Smooth muscle cell (in vitro differentiated cells): Measurements from ENCODE around the gene CELF4. TPM values are rescaled to one million over a fixed set of nuclear protein-coding genes. Genes with fewer than 3 reads are reported as not detected.

Experiments
- DNase-seq: peaks from one replicate; lab custom pipeline; 2025; ENCODE audit not compliant: unreplicated experiment; lab: John Stamatoyannopoulos, UW
- H2AFZ ChIP-seq: fragments of 200-600 bp; sonication (generic); 2 replicates; pipeline ENCODE4 v1.6.0; 2016; ENCODE audit warnings: antibody characterized with exemption, low read depth, mild to moderate bottlenecking
- H3F3A ChIP-seq: fragments of 200-600 bp; sonication (generic); 2 replicates; pipeline ENCODE4 v1.6.0; 2017; ENCODE audit warnings: antibody characterized with exemption, low read depth
- H3K27ac ChIP-seq: fragments of 200-600 bp; sonication (generic); 2 replicates; pipeline ENCODE4 v1.5.1; 2016; ENCODE audit warnings: low read depth, mild to moderate bottlenecking
- H3K27me3 ChIP-seq: fragments of 200-600 bp; sonication (generic); 2 replicates; pipeline ENCODE4 v1.6.1; 2016; ENCODE audit warnings: low read depth, mild to moderate bottlenecking
- H3K36me3 ChIP-seq: fragments of 200-600 bp; sonication (generic); 2 replicates; pipeline ENCODE4 v1.5.1; 2016; ENCODE audit warnings: low read depth
- H3K4me1 ChIP-seq: fragments of 200-600 bp; sonication (generic); 2 replicates; pipeline ENCODE4 v1.5.1; 2016; ENCODE audit warnings: low read depth
- H3K4me2 ChIP-seq: fragments of 200-600 bp; sonication (generic); 2 replicates; pipeline ENCODE4 v1.6.0; 2016; ENCODE audit warnings: mild to moderate bottlenecking
- H3K4me3 ChIP-seq: fragments of 200-600 bp; sonication (generic); 2 replicates; pipeline ENCODE4 v1.5.1; 2016; ENCODE audit warnings: mild to moderate bottlenecking
- H3K79me2 ChIP-seq: fragments of 200-600 bp; sonication (generic); 2 replicates; pipeline ENCODE4 v1.6.0; 2016; ENCODE audit warnings: low read depth, mild to moderate bottlenecking
- H3K9ac ChIP-seq: fragments of 200-600 bp; sonication (generic); 2 replicates; pipeline ENCODE4 v1.6.0; 2016; ENCODE audit warnings: low read depth
- H3K9me3 ChIP-seq: fragments of 200-600 bp; sonication (generic); replicated peaks from 2 replicates; pipeline ENCODE4 v1.5.1; 2016; ENCODE audit warnings: low read depth
- H4K20me1 ChIP-seq: fragments of 200-600 bp; sonication (generic); 2 replicates; pipeline ENCODE4 v1.6.0; 2016; ENCODE audit warnings: low read depth
- CTCF ChIP-seq: fragments of 200-600 bp; sonication (generic); IDR thresholded peaks from 2 replicates; pipeline ENCODE4 v1.5.1; 2017; ENCODE audit warnings: borderline replicate concordance, mild to moderate bottlenecking, antibody characterized with exemption; ENCODE audit not compliant: insufficient read depth, poor library complexity, severe bottlenecking
- WGBS: methylation state at CpG from one replicate; pipeline ENCODE4 v1.1.7; 2016; ENCODE audit warnings: low lambda C conversion rate; 5-methylcytosine and 5-hydroxymethylcytosine counted together
- polyA plus RNA-seq: library from polyadenylated mRNA; unstranded; fragments of >200 nt; fragmentation: Nextera tagmentation; extraction: Ambion mirVana; gene quantifications from 2 replicates; pipeline ENCODE4 v1.2.1, GENCODE V29; 2016
- total RNA-seq: library from RNA; depleted of rRNA; stranded (reverse); fragments of >200 nt; gene quantifications from 2 replicates; pipeline ENCODE4 v1.2.3, GENCODE V29; 2014

CELF4 gene
- total and polyA plus RNA-seq, 2 experiments from 2014 or later = 0.40 TPM; not detected in 1

GRCh38 chr18:37335409-37335736 is 230.2 kb downstream of the CELF4 start:
- no peak overlapping the region for H2AFZ ChIP-seq
- 78% methylated on average over 2 of the region's 3 CpGs for WGBS
- H3K4me2 ChIP-seq = peak overlapping the region; percentile 77
- DNase-seq = no peak
- no peak overlapping the region for H3K27ac ChIP-seq
- H3F3A ChIP-seq = no peaks in the 10 kb centered on the region
- no peaks in the 10 kb centered on the region for H3K9me3 ChIP-seq
- peaks cover 10% of the 10 kb centered on the region for H3K4me1 ChIP-seq
- TF ChIP-seq CTCF = peak; percentile 35
- H3K36me3 ChIP-seq = no peaks in the 10 kb centered on the region
- no peaks in the 10 kb centered on the region for H3K27me3 ChIP-seq
- H3K4me3 ChIP-seq = no peak overlapping the region
- H3K79me2 ChIP-seq = no peaks in the 10 kb centered on the region
- no peak overlapping the region for H3K9ac ChIP-seq
- no peaks in the 10 kb centered on the region for H4K20me1 ChIP-seq

- Histone ChIP-seq H3K4me3 (no peak overlapping the region), H3F3A (no peaks in the 10 kb centered on the region), H3K4me1 (peaks cover 10% of the 10 kb centered on the region), H3K4me2 (peak overlapping the region; percentile 77), H3K36me3 (no peaks in the 10 kb centered on the region), H2AFZ (peak overlapping the region; percentile 77), H3K27ac (peak overlapping the region; percentile 85), H4K20me1 (no peaks in the 10 kb centered on the region), H3K79me2 (no peaks in the 10 kb centered on the region), H3K9ac (peak overlapping the region; percentile 80), H3K9me3 (no peaks in the 10 kb centered on the region), H3K27me3 (no peaks in the 10 kb centered on the region)
- DNase-seq = peak; percentile 5
- 40% methylated on average over 19 of the region's 23 CpGs for WGBS
- no peak for TF ChIP-seq CTCF
These were observed 230.8 kb downstream of the CELF4 start for GRCh38 chr18:37334631-37335408.

GRCh38 chr18:37332628-37333420 is 232.8 kb downstream of the CELF4 start:
- no peaks in the 10 kb centered on the region for H3K27me3 ChIP-seq
- H2AFZ ChIP-seq = no peak overlapping the region
- peaks cover 10% of the 10 kb centered on the region for H3K4me1 ChIP-seq
- no peaks in the 10 kb centered on the region for H3K79me2 ChIP-seq
- no peaks in the 10 kb centered on the region for H3K9me3 ChIP-seq
- H4K20me1 ChIP-seq = no peaks in the 10 kb centered on the region
- no peaks in the 10 kb centered on the region for H3K36me3 ChIP-seq
- WGBS = 81% methylated on average over 17 of the region's 17 CpGs
- no peak overlapping the region for H3K9ac ChIP-seq
- TF ChIP-seq CTCF = no peak
- no peak for DNase-seq
- no peak overlapping the region for H3K4me2 ChIP-seq
- no peaks in the 10 kb centered on the region for H3F3A ChIP-seq
- H3K4me3 ChIP-seq = no peak overlapping the region
- no peak overlapping the region for H3K27ac ChIP-seq
